HepG2 (cell line): ENCODE data around the gene RUSC1. TPM values are rescaled to one million over a fixed set of nuclear protein-coding genes. Genes with fewer than 3 reads are reported as not detected.
A peak's percentile ranks its signal among the peaks of the same experiment; 100 is the strongest.

ENCODE experiments used
- GLI4 ChIP-seq: sonication (generic); formaldehyde crosslinking; IDR thresholded peaks from 2 replicates; pipeline ENCODE4 v1.5.1; 2020; ENCODE audit warnings: missing genetic modification reagents, mild to moderate bottlenecking, moderate library complexity, borderline replicate concordance
- GPN1 ChIP-seq: sonication (generic); formaldehyde crosslinking; IDR thresholded peaks from 2 replicates; pipeline ENCODE4 v1.5.1; 2020; ENCODE audit warnings: missing genetic modification reagents, borderline replicate concordance
- HMG20A ChIP-seq: IDR thresholded peaks from 2 replicates; pipeline ENCODE4 v1.6.1; 2016; ENCODE audit warnings: borderline replicate concordance
- KLF6 ChIP-seq: IDR thresholded peaks from 2 replicates; pipeline ENCODE4 v1.8.0; 2016; ENCODE audit warnings: missing biosample characterization, missing genetic modification reagents
- MZF1 ChIP-seq: sonication (generic); formaldehyde crosslinking; IDR thresholded peaks from 2 replicates; pipeline ENCODE4 v1.8.1; 2023; ENCODE audit warnings: mild to moderate bottlenecking, missing genetic modification reagents, borderline replicate concordance
- NR3C1 ChIP-seq: sonication (generic); formaldehyde crosslinking; IDR thresholded peaks from 2 replicates; pipeline ENCODE4 v1.4.0; 2020; ENCODE audit warnings: missing genetic modification reagents
- PAF1 ChIP-seq: IDR thresholded peaks from 2 replicates; pipeline ENCODE4 v1.6.1; 2016; ENCODE audit warnings: missing genetic modification reagents, missing compliant biosample characterization
- PHB2 ChIP-seq: fragments of 450-650 bp; IDR thresholded peaks from 2 replicates; pipeline ENCODE4 v1.6.1; 2018; ENCODE audit not compliant: partially characterized antibody
- ZFY ChIP-seq: sonication (generic); formaldehyde crosslinking; IDR thresholded peaks from 2 replicates; pipeline ENCODE4 v1.4.0; 2020; ENCODE audit warnings: missing genetic modification reagents
- ZNF274 ChIP-seq: sonication (generic); formaldehyde crosslinking; IDR thresholded peaks from 2 replicates; pipeline ENCODE4 v1.5.1; 2020; ENCODE audit warnings: mild to moderate bottlenecking, missing genetic modification reagents
- ZNF30 ChIP-seq: sonication (generic); formaldehyde crosslinking; IDR thresholded peaks from 2 replicates; pipeline ENCODE4 v1.5.0; 2020; ENCODE audit warnings: mild to moderate bottlenecking, missing genetic modification reagents
- polyA plus RNA-seq, 8 experiments: library from polyadenylated mRNA; depleted of rRNA in 3 of 8; stranded (reverse) in 7 of 8; unstranded in 1 of 8; fragments of >200 nt; fragmentation: Illumina TruSeq in 4 of 8; extraction: Trizol in 4 of 8; gene quantifications; 2 replicates each; pipeline versions ENCODE4 v1.2.1 to v1.2.3, GENCODE V29; 2011 to 2016; ENCODE audit warnings: low read depth in 4 of 8, missing spikeins in 1 of 8, mixed read lengths in 1 of 8; ENCODE audit not compliant: insufficient read depth in 1 of 8
- total RNA-seq, 5 experiments: library from RNA; depleted of rRNA; stranded (reverse); fragments of >200 nt; fragmentation: Illumina TruSeq; extraction: Trizol; gene quantifications; 2 replicates each; pipeline ENCODE4 v1.2.3, GENCODE V29; 2016; ENCODE audit warnings: low read depth in 1 of 5
- TF ChIP-seq, protein P1 (sequence below): sonication (generic); formaldehyde crosslinking; IDR thresholded peaks from one replicate; pipeline ENCODE4 v1.5.1; 2020; ENCODE audit warnings: mild to moderate bottlenecking, missing genetic modification reagents; ENCODE audit errors: not compliant biosample characterization
- TF ChIP-seq, protein P2 (sequence below): sonication (generic); formaldehyde crosslinking; IDR thresholded peaks from 2 replicates; pipeline ENCODE4 v1.4.0; 2020; ENCODE audit warnings: missing genetic modification reagents
- TF ChIP-seq, protein P3 (sequence below): sonication (generic); formaldehyde crosslinking; IDR thresholded peaks from 2 replicates; pipeline ENCODE4 v1.8.1; 2023; ENCODE audit warnings: mild to moderate bottlenecking, missing genetic modification reagents
- TF ChIP-seq, protein P4 (sequence below): sonication (generic); formaldehyde crosslinking; IDR thresholded peaks from 2 replicates; pipeline ENCODE4 v1.9.0; 2021; ENCODE audit warnings: missing genetic modification reagents, mild to moderate bottlenecking, borderline replicate concordance
- TF ChIP-seq, protein P5 (sequence below): sonication (generic); formaldehyde crosslinking; IDR thresholded peaks from 2 replicates; pipeline ENCODE4 v1.4.0; 2020; ENCODE audit warnings: missing genetic modification reagents, borderline replicate concordance

RUSC1 gene
- total and polyA plus RNA-seq, 2 of the 13 experiments (the other 11 are each of a cell fraction or from before 2014, with no cell fraction given) = 18.7 to 20.4 TPM

DNA sequence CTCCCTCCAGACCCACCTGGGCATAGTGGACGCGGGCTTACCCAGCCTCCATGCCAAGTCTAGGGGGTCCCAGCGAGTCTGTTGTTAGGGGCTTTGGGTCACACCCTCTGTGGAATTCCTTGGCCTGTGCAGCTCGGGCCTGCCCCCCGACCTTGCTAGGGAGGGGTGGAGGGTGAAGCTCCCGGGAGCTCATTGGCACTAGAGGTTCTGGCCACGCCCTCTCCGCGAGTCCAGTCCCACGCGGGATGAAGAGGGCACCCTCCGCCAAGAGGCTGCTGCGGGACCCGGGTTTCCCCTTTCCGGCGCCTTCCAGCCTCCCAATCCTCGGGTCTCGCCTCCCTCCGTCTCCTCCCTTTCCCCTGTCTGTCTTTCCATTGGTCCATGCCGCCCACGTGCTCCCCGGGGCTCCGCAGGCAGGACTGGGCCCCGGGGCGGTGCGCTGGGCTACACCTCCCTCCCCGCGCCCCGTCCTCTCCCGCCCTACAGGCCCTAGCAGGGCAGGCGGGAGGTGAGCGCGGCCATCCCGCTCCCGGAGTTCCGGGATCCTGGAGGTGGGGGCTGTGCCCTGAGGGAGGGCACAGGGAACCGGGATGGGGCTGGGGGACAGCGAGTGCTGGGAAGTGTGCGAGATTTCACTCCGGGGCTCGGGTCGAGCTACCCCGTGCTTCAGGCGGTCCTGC, 3.5 kb downstream of the RUSC1 start (continued):
- TF ChIP-seq, protein P1, sequence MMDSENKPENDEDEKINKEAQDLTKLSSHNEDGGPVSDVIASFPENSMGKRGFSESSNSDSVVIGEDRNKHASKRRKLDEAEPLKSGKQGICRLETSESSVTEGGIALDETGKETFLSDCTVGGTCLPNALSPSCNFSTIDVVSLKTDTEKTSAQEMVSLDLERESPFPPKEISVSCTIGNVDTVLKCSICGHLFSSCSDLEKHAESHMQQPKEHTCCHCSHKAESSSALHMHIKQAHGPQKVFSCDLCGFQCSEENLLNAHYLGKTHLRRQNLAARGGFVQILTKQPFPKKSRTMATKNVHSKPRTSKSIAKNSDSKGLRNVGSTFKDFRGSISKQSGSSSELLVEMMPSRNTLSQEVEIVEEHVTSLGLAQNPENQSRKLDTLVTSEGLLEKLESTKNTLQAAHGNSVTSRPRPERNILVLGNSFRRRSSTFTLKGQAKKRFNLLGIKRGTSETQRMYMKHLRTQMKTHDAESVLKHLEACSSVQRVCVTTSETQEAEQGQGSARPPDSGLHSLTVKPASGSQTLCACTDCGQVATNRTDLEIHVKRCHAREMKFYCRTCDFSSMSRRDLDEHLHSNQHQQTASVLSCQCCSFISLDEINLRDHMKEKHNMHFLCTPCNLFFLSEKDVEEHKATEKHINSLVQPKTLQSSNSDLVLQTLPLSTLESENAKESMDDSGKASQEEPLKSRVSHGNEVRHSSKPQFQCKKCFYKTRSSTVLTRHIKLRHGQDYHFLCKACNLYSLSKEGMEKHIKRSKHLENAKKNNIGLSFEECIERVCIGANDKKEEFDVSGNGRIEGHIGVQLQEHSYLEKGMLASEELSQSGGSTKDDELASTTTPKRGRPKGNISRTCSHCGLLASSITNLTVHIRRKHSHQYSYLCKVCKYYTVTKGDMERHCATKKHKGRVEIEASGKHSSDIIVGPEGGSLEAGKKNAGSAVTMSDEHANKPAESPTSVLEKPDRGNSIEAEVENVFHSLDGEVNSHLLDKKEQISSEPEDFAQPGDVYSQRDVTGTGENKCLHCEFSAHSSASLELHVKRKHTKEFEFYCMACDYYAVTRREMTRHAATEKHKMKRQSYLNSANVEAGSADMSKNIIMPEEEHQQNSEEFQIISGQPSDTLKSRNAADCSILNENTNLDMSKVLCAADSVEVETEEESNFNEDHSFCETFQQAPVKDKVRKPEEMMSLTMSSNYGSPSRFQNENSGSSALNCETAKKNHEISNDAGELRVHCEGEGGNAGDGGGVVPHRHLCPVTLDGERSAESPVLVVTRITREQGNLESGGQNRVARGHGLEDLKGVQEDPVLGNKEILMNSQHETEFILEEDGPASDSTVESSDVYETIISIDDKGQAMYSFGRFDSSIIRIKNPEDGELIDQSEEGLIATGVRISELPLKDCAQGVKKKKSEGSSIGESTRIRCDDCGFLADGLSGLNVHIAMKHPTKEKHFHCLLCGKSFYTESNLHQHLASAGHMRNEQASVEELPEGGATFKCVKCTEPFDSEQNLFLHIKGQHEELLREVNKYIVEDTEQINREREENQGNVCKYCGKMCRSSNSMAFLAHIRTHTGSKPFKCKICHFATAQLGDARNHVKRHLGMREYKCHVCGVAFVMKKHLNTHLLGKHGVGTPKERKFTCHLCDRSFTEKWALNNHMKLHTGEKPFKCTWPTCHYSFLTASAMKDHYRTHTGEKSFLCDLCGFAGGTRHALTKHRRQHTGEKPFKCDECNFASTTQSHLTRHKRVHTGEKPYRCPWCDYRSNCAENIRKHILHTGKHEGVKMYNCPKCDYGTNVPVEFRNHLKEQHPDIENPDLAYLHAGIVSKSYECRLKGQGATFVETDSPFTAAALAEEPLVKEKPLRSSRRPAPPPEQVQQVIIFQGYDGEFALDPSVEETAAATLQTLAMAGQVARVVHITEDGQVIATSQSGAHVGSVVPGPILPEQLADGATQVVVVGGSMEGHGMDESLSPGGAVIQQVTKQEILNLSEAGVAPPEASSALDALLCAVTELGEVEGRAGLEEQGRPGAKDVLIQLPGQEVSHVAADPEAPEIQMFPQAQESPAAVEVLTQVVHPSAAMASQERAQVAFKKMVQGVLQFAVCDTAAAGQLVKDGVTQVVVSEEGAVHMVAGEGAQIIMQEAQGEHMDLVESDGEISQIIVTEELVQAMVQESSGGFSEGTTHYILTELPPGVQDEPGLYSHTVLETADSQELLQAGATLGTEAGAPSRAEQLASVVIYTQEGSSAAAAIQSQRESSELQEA (CRISPR knock-in tag) = peak; percentile 28
- TF ChIP-seq NR3C1 (CRISPR knock-in tag) = no peak
- peak; percentile 81 for TF ChIP-seq ZFY (CRISPR knock-in tag)
- TF ChIP-seq, protein P2, sequence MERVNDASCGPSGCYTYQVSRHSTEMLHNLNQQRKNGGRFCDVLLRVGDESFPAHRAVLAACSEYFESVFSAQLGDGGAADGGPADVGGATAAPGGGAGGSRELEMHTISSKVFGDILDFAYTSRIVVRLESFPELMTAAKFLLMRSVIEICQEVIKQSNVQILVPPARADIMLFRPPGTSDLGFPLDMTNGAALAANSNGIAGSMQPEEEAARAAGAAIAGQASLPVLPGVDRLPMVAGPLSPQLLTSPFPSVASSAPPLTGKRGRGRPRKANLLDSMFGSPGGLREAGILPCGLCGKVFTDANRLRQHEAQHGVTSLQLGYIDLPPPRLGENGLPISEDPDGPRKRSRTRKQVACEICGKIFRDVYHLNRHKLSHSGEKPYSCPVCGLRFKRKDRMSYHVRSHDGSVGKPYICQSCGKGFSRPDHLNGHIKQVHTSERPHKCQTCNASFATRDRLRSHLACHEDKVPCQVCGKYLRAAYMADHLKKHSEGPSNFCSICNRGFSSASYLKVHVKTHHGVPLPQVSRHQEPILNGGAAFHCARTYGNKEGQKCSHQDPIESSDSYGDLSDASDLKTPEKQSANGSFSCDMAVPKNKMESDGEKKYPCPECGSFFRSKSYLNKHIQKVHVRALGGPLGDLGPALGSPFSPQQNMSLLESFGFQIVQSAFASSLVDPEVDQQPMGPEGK = peak; percentile 74
- TF ChIP-seq HMG20A (CRISPR knock-in tag) = no peak
- no peak for TF ChIP-seq PAF1 (CRISPR knock-in tag)
- TF ChIP-seq GPN1 (CRISPR knock-in tag) = no peak
- no peak for TF ChIP-seq GLI4
- no peak for TF ChIP-seq MZF1 (CRISPR knock-in tag)
- no peak for TF ChIP-seq ZNF30
- no peak for TF ChIP-seq ZNF274 (CRISPR knock-in tag)
- peak; percentile 73; the same call in 1 of the 2 replicates for TF ChIP-seq KLF6 (CRISPR knock-in tag)
- TF ChIP-seq, protein P3, sequence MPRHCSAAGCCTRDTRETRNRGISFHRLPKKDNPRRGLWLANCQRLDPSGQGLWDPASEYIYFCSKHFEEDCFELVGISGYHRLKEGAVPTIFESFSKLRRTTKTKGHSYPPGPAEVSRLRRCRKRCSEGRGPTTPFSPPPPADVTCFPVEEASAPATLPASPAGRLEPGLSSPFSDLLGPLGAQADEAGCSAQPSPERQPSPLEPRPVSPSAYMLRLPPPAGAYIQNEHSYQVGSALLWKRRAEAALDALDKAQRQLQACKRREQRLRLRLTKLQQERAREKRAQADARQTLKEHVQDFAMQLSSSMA (CRISPR knock-in tag) = no peak
- TF ChIP-seq, protein P4, sequence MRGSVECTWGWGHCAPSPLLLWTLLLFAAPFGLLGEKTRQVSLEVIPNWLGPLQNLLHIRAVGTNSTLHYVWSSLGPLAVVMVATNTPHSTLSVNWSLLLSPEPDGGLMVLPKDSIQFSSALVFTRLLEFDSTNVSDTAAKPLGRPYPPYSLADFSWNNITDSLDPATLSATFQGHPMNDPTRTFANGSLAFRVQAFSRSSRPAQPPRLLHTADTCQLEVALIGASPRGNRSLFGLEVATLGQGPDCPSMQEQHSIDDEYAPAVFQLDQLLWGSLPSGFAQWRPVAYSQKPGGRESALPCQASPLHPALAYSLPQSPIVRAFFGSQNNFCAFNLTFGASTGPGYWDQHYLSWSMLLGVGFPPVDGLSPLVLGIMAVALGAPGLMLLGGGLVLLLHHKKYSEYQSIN (CRISPR knock-in tag) = no peak
- TF ChIP-seq, protein P5, sequence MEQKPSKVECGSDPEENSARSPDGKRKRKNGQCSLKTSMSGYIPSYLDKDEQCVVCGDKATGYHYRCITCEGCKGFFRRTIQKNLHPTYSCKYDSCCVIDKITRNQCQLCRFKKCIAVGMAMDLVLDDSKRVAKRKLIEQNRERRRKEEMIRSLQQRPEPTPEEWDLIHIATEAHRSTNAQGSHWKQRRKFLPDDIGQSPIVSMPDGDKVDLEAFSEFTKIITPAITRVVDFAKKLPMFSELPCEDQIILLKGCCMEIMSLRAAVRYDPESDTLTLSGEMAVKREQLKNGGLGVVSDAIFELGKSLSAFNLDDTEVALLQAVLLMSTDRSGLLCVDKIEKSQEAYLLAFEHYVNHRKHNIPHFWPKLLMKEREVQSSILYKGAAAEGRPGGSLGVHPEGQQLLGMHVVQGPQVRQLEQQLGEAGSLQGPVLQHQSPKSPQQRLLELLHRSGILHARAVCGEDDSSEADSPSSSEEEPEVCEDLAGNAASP (CRISPR knock-in tag) = 0 out of 2 replicates have a peak, but pooled peaks have one; percentile 21
- TF ChIP-seq PHB2 = no peak
